Myocyte (in vitro differentiated cells): Measurements from ENCODE around the gene IQCF2. TPM values are rescaled to one million over a fixed set of nuclear protein-coding genes. Genes with fewer than 3 reads are reported as not detected.
"Not testable (repeated sequence)": the region's sequence is repeated elsewhere in the genome, so short reads cannot be mapped to it uniquely, and the experiment has no call there.

Experiments used
- DNase-seq: peaks from one replicate; pipeline ENCODE4 v3.0.0-alpha.2; 2012; ENCODE audit warnings: low read depth
- polyA plus RNA-seq: library from polyadenylated mRNA; unstranded; fragments of >200 nt; gene quantifications from one replicate; pipeline ENCODE4 v1.2.1, GENCODE V29; 2012; ENCODE audit warnings: missing spikeins
- total RNA-seq: library from RNA; depleted of rRNA; stranded (reverse); fragments of >200 nt; gene quantifications from 2 replicates; pipeline ENCODE4 v1.2.3, GENCODE V29; 2014

The IQCF2 gene
- not detected in 2 replicates for total RNA-seq
- polyA plus RNA-seq: not detected

- DNase-seq: no peak
Observed at GRCh38 chr3:51860703-51861665, at the start of gene IQCF2. IQCF2 (plus strand) TSS chr3:51861615; CDS start chr3:51861667, 52 bp downstream.

DNA sequence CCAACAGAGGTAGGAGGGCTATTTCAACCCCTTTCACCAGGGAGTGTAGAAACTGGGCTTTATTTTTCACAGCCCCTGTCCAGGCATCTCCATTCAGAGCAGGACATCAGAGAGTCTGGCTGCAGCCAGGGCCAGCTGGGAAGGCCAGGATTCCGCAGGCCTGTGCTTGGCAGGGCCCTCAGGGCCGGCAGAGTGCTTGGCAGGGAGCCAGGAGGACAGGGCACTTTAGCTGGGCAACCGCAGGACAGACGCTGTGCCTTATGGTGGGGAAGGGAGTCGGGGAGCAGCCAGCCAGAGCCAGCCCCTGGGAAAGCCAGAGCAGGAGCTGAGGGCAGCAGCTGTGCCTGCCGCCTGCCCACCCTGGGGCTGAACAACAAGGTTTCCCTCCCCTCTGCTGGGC, 47.9 kb upstream of the IQCF2 start:
- DNase-seq: peak; percentile 92

- no peak for DNase-seq
Observed at GRCh38 chr3:51814034-51814433, 47.4 kb upstream of the IQCF2 start.

DNA sequence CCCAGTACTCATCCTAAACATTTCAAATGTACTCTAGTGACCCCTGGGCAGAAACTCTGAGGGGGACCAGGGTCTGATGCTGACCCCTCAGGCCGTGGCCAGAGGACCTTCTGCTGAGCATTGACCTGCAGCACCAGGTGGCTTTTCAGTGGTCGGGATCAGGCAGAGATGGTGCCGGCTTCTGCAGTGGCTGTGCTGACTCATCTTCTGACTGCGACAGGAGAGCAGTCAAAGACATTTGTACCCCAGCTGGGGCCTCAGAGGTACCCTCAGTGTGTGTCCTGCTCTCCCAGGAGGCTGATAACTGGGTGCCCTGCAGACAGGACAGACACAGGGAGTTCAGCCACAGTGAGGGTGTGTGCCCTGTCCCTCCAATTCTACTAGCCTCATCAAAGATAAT, 45.8 kb upstream of the IQCF2 start:
- DNase-seq: no peak

DNA sequence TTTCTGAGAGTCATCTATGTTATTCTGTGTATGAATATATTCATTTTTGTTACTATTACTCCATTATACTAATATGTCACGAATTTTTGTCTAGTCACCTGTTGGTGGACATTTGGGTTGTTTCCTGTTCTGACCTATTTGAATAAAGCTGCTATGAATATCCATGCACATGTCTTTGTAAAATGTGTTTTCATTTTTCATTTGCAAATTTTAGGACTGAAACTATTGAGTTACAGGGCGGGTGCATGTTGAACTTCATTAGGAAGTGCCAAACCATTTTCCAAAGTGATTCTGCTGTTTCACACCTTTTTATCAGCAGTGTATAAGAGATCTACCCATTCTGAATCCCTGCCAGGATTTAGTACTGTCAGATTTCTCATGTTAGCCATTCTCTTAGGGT, 44.7 kb upstream of the IQCF2 start:
- DNase-seq: no peak

DNA sequence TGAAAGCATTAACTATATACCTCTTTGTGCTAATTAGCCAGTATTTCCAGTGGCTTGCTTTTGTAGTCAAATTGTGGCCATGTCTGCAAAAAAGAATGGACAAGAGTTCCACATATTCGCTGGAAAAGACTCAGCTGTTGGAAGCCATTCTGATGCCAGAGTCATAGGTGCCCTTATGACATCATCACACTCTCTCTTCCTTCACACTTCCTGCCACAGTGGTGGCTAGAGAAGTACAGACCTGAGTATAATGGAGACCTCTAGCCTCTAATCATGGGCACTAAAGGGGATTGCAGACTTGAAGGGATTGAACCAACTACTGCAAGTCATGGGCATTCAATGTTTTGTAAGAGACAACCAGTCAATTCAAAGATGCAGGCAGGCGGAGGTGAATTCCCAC, 44.0 kb upstream of the IQCF2 start:
- DNase-seq: no peak

- no peak for DNase-seq
Observed at GRCh38 chr3:51819151-51819550, 42.3 kb upstream of the IQCF2 start.

GRCh38 chr3:51819709-51820406, 41.6 kb upstream of the IQCF2 start:
- no peak for DNase-seq

DNA sequence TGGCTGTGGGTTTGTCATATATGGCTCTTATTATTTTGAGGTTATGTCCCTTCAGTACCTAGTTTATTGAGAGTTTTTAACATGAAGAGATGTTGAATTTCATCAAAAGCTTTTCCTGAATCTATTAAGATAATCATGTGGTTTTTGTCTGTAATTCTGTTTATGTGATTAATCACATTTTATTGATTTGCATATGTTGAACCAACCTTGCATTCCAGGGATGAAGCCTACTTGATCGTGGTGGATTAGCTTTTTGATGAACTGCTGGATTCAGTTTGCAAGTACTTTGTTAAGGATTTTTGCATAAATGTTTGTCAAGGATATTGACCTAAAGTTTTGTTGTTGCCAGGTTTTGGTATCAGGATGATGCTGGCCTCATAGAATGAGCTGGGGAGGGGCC, 33.1 kb upstream of the IQCF2 start:
- no peak for DNase-seq

GRCh38 chr3:51830345-51830744, 31.1 kb upstream of the IQCF2 start:
- DNase-seq: no peak

DNA sequence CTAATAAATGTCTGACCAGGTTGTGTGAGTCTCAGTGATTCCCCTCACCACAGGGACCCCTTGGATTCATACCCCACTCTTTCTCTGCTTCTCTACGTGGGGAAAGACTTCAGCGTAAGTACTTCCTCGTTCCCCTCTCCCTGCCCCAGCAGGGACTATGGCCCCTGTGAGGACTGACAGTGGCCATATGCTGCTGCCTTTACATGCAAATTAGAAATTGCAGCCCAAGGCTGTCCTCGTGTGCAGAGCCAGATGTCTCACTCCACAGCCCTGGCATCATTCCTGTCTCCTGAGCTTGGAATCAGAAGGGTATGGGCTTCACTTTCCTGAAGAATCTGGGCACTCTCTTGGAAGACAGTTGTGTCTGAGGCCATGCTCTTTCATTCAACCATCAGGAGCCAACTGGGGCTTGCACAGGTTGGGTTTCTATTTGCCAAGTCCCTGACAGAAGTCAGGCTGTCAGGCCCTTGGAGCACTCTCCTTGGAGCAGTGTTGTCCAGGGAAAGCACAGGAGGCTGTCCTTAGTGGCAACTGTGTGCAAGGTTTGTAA, 30.5 kb upstream of the IQCF2 start:
- no peak for DNase-seq

GRCh38 chr3:51836606-51837005, 24.8 kb upstream of the IQCF2 start:
- no peak for DNase-seq

- no peak for DNase-seq
Observed at GRCh38 chr3:51845129-51845528, 16.3 kb upstream of the IQCF2 start.

- not testable (repeated sequence) for DNase-seq
Observed at GRCh38 chr3:51855411-51855810, 6.0 kb upstream of the IQCF2 start.

GRCh38 chr3:51862886-51863285, 1.5 kb downstream of the IQCF2 start:
- no peak for DNase-seq

DNA sequence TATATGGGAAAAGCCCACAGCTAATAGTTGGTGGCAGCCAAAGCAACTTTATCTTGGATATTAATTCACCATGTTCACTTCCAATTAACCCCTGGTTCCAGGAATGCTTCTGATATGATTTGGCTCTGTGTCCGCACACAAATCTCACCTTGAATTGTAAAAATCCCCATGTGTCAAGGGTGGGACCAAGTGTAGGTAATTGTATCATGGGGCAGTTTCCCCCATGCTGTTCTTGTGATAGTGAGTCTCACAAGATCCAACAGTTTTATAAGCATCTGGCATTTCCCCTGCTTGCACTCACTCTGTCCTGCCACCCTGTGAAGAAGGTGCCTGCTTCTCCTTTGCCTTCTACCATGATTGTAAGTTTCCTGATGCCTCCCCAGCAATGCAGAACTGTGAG, 7.5 kb downstream of the IQCF2 start:
- not testable (repeated sequence) for DNase-seq

- no peak for DNase-seq
Observed at GRCh38 chr3:51869304-51869703, 7.9 kb downstream of the IQCF2 start.

- no peak for DNase-seq
Observed at GRCh38 chr3:51873253-51873766, 11.9 kb downstream of the IQCF2 start.

DNA sequence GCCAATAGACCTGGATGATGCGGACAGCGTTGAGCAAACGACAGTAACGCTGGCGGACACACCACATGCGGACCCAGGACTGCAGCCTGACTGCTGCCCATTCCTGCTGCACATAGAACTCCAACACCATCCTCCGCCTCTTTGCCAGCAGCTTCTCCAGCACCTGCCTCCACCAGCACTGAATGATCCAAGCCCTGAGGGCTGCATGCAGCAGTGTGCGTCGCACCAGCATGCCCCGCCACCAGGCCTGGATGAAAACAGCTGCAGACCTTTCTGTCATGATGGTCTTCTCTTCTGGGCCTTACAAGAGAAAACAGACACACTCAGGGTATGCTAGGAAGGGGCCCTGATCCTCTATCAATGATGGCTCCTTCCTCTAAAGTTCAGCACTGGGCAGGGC, 12.5 kb downstream of the IQCF2 start:
- no peak for DNase-seq

DNA sequence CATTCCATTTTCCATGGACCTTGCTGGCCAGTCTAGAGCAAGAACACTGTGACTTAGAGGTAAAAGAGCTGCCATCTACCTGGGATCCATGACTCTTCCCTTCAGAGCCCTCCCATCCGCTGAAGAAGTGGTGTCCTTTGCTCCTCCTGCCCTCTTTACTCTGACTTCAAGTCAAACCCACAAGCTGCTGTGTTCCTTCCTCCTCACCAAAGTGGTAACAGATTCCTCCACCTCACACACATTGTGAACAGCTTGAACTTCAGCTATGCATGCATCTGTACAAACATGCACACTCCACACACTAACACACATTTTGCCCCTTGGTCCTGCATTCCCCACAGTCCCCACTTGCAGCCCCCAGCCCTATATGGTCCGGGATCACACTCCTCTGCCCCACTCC, 13.0 kb downstream of the IQCF2 start:
- DNase-seq: no peak

GRCh38 chr3:51874889-51875288, 13.5 kb downstream of the IQCF2 start:
- DNase-seq: peak; percentile 6

DNA sequence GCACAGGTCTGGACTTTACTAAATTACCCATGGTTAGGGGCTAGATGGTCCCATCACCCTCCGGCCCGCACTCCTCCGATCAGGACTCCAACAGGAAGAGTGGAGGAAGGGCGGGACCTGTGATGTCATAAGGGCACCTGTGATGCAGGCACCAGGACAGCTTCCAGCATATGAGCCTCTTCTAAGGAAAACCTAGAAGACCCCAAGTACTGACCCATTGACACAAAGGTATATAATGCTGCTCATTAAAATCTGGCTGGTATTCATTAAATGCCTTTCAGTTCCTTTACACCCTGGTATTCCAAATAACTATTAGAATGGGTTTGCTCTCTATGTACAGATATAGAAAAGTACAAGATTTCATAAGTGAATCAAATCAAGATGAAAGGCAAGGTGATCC, 14.1 kb downstream of the IQCF2 start, which contains the start of gene IQCF5:
IQCF5 (minus strand) TSS at position 101 of the 400 bp plus-strand sequence; CDS start at position 31, 70 bp downstream.
- no peak for DNase-seq
